Body of pancreas (tissue), 4 donors: ENCODE data around the gene MTMR8.
"Not testable (repeated sequence)": the region's sequence is repeated elsewhere in the genome, so short reads cannot be mapped to it uniquely, and the experiment has no call there.

Experiments used
- POLR2A ChIP-seq, 3 donors: fragments of 450-650 bp; IDR thresholded peaks; one replicate each; pipeline ENCODE4 v1.6.1; 2016; ENCODE audit warnings: antibody characterized with exemption in 3 of 3, mild to moderate bottlenecking in 2 of 3
- TF ChIP-seq, protein P1 (sequence below), 7 experiments: fragments of 450-650 bp in 4 of 7; fragments of 200-600 bp in 3 of 7; sonication (generic) in 3 of 7; IDR thresholded peaks; one replicate each; pipeline ENCODE4 v1.5.1; 2016 to 2019; ENCODE audit warnings: antibody characterized with exemption in 7 of 7

GRCh38 chrX:64409730-64410129 is 14.5 kb upstream of the MTMR8 start:
- TF ChIP-seq, protein P1, sequence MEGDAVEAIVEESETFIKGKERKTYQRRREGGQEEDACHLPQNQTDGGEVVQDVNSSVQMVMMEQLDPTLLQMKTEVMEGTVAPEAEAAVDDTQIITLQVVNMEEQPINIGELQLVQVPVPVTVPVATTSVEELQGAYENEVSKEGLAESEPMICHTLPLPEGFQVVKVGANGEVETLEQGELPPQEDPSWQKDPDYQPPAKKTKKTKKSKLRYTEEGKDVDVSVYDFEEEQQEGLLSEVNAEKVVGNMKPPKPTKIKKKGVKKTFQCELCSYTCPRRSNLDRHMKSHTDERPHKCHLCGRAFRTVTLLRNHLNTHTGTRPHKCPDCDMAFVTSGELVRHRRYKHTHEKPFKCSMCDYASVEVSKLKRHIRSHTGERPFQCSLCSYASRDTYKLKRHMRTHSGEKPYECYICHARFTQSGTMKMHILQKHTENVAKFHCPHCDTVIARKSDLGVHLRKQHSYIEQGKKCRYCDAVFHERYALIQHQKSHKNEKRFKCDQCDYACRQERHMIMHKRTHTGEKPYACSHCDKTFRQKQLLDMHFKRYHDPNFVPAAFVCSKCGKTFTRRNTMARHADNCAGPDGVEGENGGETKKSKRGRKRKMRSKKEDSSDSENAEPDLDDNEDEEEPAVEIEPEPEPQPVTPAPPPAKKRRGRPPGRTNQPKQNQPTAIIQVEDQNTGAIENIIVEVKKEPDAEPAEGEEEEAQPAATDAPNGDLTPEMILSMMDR (IDR thresholded peaks at IDR 0.05) = not testable (repeated sequence)
- TF ChIP-seq POLR2A (IDR thresholded peaks at IDR 0.05) = not testable (repeated sequence)
